SKM-1 treated with dmso at 0.1 percent for 144 hours (cell line): ENCODE results near the gene FGFRL1.
"Not testable (repeated sequence)": the region's sequence is repeated elsewhere in the genome, so short reads cannot be mapped to it uniquely, and the experiment has no call there.

Experiments used
- DNase-seq: peaks from one replicate; lab custom pipeline; 2025; ENCODE audit not compliant: unreplicated experiment; lab: John Stamatoyannopoulos, UW

Gene FGFRL1

GRCh38 chr4:1036976-1037810, 25.8 kb downstream of the FGFRL1 start:
- DNase-seq = no peak

GRCh38 chr4:1038948-1039492, 27.6 kb downstream of the FGFRL1 start:
- DNase-seq = no peak

- no peak for DNase-seq
Measured at GRCh38 chr4:1039493-1040343, 28.3 kb downstream of the FGFRL1 start.

GRCh38 chr4:1040344-1041146, 29.1 kb downstream of the FGFRL1 start:
- no peak for DNase-seq

- DNase-seq = no peak
Measured at GRCh38 chr4:1041147-1041935, 29.9 kb downstream of the FGFRL1 start.

GRCh38 chr4:1041936-1042330, 30.5 kb downstream of the FGFRL1 start:
- no peak for DNase-seq

GRCh38 chr4:1042352-1043055, 31.1 kb downstream of the FGFRL1 start:
- DNase-seq = no peak

GRCh38 chr4:1043162-1043561, 31.7 kb downstream of the FGFRL1 start:
- DNase-seq = no peak

GRCh38 chr4:1043651-1044468, 32.4 kb downstream of the FGFRL1 start:
- DNase-seq = peak; percentile 76

- DNase-seq = no peak
Measured at GRCh38 chr4:1044469-1045192, 33.2 kb downstream of the FGFRL1 start.

GRCh38 chr4:1045193-1045594, 33.8 kb downstream of the FGFRL1 start:
- DNase-seq = no peak

GRCh38 chr4:1045595-1046201, 34.3 kb downstream of the FGFRL1 start:
- DNase-seq = no peak

GRCh38 chr4:1046581-1047011, 35.2 kb downstream of the FGFRL1 start:
- DNase-seq = not testable (repeated sequence)

- no peak for DNase-seq
Measured at GRCh38 chr4:1047106-1047975, 35.9 kb downstream of the FGFRL1 start.

GRCh38 chr4:1047976-1048772, 36.7 kb downstream of the FGFRL1 start:
- no peak for DNase-seq
